Neuronal stem cell (in vitro differentiated cells): Measurements from ENCODE around the gene VOPP1.
A peak's percentile ranks its signal among the peaks of the same experiment; 100 is the strongest.

Experiments used
- DNase-seq: peaks from one replicate; pipeline ENCODE4 v3.0.0-alpha.2; 2013; ENCODE audit warnings: low spot score
- H2AFZ ChIP-seq: one replicate; pipeline ENCODE4 v1.6.1; 2013; ENCODE audit warnings: mild to moderate bottlenecking, low read length, inconsistent platforms
- H2AK5ac ChIP-seq: 2 replicates; pipeline ENCODE4 v1.6.1; 2013; ENCODE audit warnings: low read depth, mild to moderate bottlenecking, inconsistent platforms, low read length, moderate library complexity, mixed read lengths
- H2BK120ac ChIP-seq: 2 replicates; pipeline ENCODE4 v1.6.1; 2013; ENCODE audit warnings: low read depth, mild to moderate bottlenecking, inconsistent platforms, low read length, moderate library complexity, mixed read lengths
- H2BK12ac ChIP-seq: one replicate; pipeline ENCODE4 v1.6.1; 2013; ENCODE audit warnings: low read length, inconsistent platforms
- H2BK15ac ChIP-seq: 2 replicates; pipeline ENCODE4 v1.6.1; 2013; ENCODE audit warnings: mild to moderate bottlenecking, low read length, inconsistent platforms, mixed read lengths
- H2BK5ac ChIP-seq: one replicate; pipeline ENCODE4 v1.6.1; 2013; ENCODE audit warnings: inconsistent platforms, mild to moderate bottlenecking, low read length, moderate library complexity
- H3K14ac ChIP-seq: one replicate; pipeline ENCODE4 v1.6.1; 2013; ENCODE audit warnings: low read length, inconsistent platforms
- H3K18ac ChIP-seq: 2 replicates; pipeline ENCODE4 v1.6.1; 2013; ENCODE audit warnings: low read length, inconsistent platforms
- H3K23ac ChIP-seq: 2 replicates; pipeline ENCODE4 v1.6.1; 2013; ENCODE audit warnings: low read depth, mild to moderate bottlenecking, mixed read lengths, low read length, inconsistent platforms; ENCODE audit not compliant: poor library complexity
- H3K27ac ChIP-seq: replicated peaks from 3 replicates; pipeline ENCODE4 v1.5.1; 2013; ENCODE audit warnings: low read length, inconsistent platforms
- H3K27me3 ChIP-seq, 3 experiments: 2 replicates each; pipeline ENCODE4 v1.6.1; 2013; ENCODE audit warnings: low read length in 3 of 3, mild to moderate bottlenecking in 2 of 3, inconsistent platforms in 1 of 3, low read depth in 1 of 3, mixed read lengths in 1 of 3, moderate library complexity in 1 of 3; ENCODE audit not compliant: control insufficient read depth in 3 of 3, insufficient read depth in 3 of 3
- H3K36me3 ChIP-seq, 2 donors: replicated peaks in 1 of 2; 2 replicates each; pipeline ENCODE4 v1.6.1; 2013; ENCODE audit warnings: low read length in 2 of 2; ENCODE audit not compliant: control insufficient read depth in 2 of 2, insufficient read depth in 2 of 2
- H3K4ac ChIP-seq: 2 replicates; pipeline ENCODE4 v1.6.1; 2013; ENCODE audit warnings: inconsistent platforms, mild to moderate bottlenecking, low read length, moderate library complexity
- H3K4me1 ChIP-seq, 2 donors: 1 replicate in 1 of 2; 2 replicates in 1 of 2; pipeline ENCODE4 v1.6.1; 2013; ENCODE audit warnings: low read length in 2 of 2, low read depth in 1 of 2; ENCODE audit not compliant: control insufficient read depth in 2 of 2, insufficient read depth in 1 of 2
- H3K4me2 ChIP-seq: one replicate; pipeline ENCODE4 v1.6.1; 2013; ENCODE audit warnings: mild to moderate bottlenecking, low read length, inconsistent platforms; ENCODE audit not compliant: insufficient read depth, poor library complexity, severe bottlenecking
- H3K4me3 ChIP-seq, 2 donors: 2 replicates each; pipeline ENCODE4 v1.5.1; 2013; ENCODE audit warnings: low read length in 2 of 2, mild to moderate bottlenecking in 2 of 2, inconsistent platforms in 1 of 2, moderate library complexity in 1 of 2
- H3K79me1 ChIP-seq: one replicate; pipeline ENCODE4 v1.6.1; 2013; ENCODE audit warnings: low read depth, mild to moderate bottlenecking, inconsistent platforms, low read length, moderate library complexity
- H3K9ac ChIP-seq: one replicate; pipeline ENCODE4 v1.6.1; 2013; ENCODE audit warnings: mild to moderate bottlenecking, low read depth, low read length, inconsistent platforms; ENCODE audit not compliant: poor library complexity
- H3K9me3 ChIP-seq, 2 donors: replicated peaks in 1 of 2; 2 replicates each; pipeline versions ENCODE3 to v1.6.1; 2013; ENCODE audit warnings: low read length in 2 of 2, mild to moderate bottlenecking in 2 of 2, inconsistent platforms in 1 of 2, low read depth in 1 of 2, mixed read lengths in 1 of 2, moderate library complexity in 1 of 2; ENCODE audit not compliant: control insufficient read depth in 2 of 2, insufficient read depth in 1 of 2
- H4K8ac ChIP-seq: one replicate; pipeline ENCODE4 v1.6.1; 2013; ENCODE audit warnings: low read depth, mild to moderate bottlenecking, inconsistent platforms, low read length, moderate library complexity
- H4K91ac ChIP-seq: one replicate; pipeline ENCODE4 v1.6.1; 2013; ENCODE audit warnings: low read length, low read depth, mild to moderate bottlenecking, inconsistent platforms; ENCODE audit not compliant: poor library complexity
- WGBS, 2 donors: extraction: QIAGEN DNeasy Blood & Tissue Kit; methylation state at CpG; one replicate each; pipeline ENCODE4 v1.1.7; 2013; ENCODE audit warnings: missing lambda C conversion rate in 2 of 2, mixed read lengths in 1 of 2; ENCODE audit not compliant: insufficient read length in 2 of 2, insufficient replicate concordance in 1 of 2; ENCODE audit errors: extremely low coverage in 2 of 2; 5-methylcytosine and 5-hydroxymethylcytosine counted together

VOPP1 gene

DNA sequence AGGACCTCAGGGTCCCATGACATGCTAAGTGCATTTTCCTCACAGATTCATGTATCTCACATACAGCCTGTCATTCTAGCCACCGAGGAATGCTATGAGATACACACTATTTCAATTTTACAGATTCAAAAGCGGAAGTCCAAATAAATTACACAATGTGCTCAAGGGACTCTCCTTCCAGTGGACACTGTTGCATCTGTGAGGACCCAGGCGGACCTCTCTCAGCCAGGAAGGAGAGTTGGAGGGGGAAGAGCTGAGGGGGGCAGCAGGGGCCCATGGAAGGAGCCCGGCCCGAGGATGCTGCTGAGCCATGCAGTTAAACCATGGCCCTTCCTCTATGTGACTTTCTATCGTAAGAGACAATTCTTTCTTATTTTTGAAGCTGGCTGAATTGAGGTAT, 93.6 kb downstream of the VOPP1 start:
- Histone ChIP-seq H3K4me2 (no peak overlapping the region), H2AK5ac (no peak overlapping the region), H3K27ac (no peak overlapping the region), H3K14ac (no peak overlapping the region), H3K9ac (no peak overlapping the region), H3K4me1 (peaks cover 0 to 9% of the 10 kb centered on the region in 2 donors), H3K9me3 (no peaks in the 10 kb centered on the region), H3K4ac (no peak overlapping the region), H3K36me3 (peaks cover 3 to 22% of the 10 kb centered on the region in 2 donors), H4K91ac (no peak overlapping the region), H2BK120ac (no peak overlapping the region), H3K23ac (no peak overlapping the region), H3K27me3 (no peaks in the 10 kb centered on the region), H3K4me3 (no peak overlapping the region), H2BK15ac (no peak overlapping the region), H2BK5ac (no peak overlapping the region), H2BK12ac (no peak overlapping the region), H3K18ac (no peak overlapping the region), H4K8ac (no peak overlapping the region), H2AFZ (no peak overlapping the region), H3K79me1 (peaks cover 12% of the 10 kb centered on the region)
- no peak for DNase-seq
- WGBS, 2 donors, result no CpG with 5 or more reads among the region's 6 CpGs

DNA sequence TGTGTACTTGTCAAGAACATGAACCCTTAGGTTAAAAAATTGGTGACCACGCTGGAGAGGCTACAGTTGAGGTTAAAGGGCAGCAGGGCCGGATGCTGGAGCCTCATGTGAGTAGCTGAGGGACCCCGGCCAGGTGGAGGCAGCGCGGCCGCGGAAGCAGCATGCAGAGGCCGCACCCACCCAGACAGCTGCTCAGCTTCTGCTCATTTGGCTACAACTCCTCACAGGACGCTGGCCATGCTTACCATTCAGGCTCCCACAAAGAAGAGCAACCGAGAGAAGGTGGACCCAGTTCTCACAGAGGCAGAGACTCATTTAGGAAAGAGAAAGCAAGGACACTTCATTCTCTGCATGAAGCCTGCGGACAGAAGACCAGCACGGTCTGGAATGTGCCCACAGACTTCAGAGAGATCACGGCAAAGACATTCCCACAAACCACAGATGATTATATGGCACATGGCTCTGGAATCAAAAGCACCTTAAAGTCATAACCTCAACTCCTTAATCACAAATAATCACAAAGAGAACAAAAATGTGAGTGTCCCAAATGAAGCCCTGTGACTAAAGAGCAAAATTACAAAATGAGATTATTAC, 94.4 kb downstream of the VOPP1 start:
- Histone ChIP-seq H2AK5ac (no peak overlapping the region), H3K4ac (no peak overlapping the region), H3K27ac (no peak overlapping the region), H3K36me3 (peaks cover 3 to 25% of the 10 kb centered on the region in 2 donors), H3K4me1 (peaks cover 0 to 5% of the 10 kb centered on the region in 2 donors), H4K91ac (no peak overlapping the region), H3K79me1 (peaks cover 14% of the 10 kb centered on the region), H3K14ac (no peak overlapping the region), H2BK120ac (no peak overlapping the region), H3K4me3 (no peak overlapping the region), H2BK5ac (no peak overlapping the region), H3K23ac (no peak overlapping the region), H3K27me3 (no peaks in the 10 kb centered on the region), H4K8ac (no peak overlapping the region), H2BK15ac (no peak overlapping the region), H3K9me3 (no peaks in the 10 kb centered on the region), H3K18ac (no peak overlapping the region), H2AFZ (no peak overlapping the region), H3K9ac (no peak overlapping the region), H3K4me2 (no peak overlapping the region), H2BK12ac (no peak overlapping the region)
- no peak for DNase-seq
- WGBS, 2 donors, result no CpG with 5 or more reads among the region's 13 CpGs

DNA sequence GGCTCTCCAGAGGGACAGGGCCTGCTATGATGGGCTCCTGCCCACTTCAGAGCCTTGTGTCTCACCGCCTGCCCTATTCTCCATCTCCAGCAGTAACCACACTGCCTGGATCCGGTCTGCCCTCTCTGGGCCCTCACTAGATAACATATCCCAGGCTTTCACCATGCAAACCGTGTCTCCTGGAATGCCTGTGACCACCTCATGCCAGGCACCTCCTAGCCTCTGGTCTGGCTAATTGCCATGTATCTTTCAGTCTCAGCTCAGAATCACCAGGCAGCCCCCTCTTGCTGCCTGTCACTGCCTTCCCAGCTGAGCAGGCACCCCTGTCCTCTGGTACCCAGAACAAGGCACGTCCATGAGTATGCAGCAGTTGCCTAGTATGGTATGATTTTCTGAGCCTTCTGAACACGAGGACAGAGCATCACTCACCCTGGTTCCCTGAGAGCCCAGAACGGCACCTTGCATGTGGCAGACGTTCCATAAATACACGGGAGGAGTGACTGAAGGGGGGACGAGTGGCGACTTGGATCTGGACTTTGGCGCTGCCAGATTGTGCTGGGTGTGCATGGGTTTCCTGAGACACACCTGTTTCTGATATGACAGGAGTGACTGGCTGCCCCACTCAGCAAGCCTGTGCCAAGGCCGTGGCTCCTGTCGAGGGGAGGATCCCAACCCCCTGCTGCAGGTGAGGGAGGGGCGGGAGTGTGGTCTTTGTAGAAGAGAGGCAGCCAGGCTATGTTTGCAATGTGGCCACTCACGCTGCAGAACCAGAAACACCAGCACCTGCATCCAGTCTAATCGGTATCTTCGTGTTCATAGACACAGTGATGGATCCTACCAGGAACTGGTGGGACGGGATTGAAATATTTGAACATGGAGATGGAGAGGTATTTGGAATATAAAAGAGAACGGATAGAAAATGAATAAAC, 95.2 kb downstream of the VOPP1 start:
- Histone ChIP-seq H2BK15ac (no peak overlapping the region), H3K9ac (peak overlapping the region; percentile 63), H2BK12ac (no peak overlapping the region), H3K23ac (peak overlapping the region; percentile 81), H2AK5ac (peak overlapping the region; percentile 14), H3K14ac (peak overlapping the region; percentile 82), H3K4ac (no peak overlapping the region), H3K27me3 (no peaks in the 10 kb centered on the region), H4K91ac (no peak overlapping the region), H3K4me1 (peaks cover 0 to 5% of the 10 kb centered on the region in 2 donors), H2AFZ (no peak overlapping the region), H2BK5ac (no peak overlapping the region), H3K27ac (no peak overlapping the region), H3K18ac (peak overlapping the region; percentile 60), H3K36me3 (peaks cover 3 to 24% of the 10 kb centered on the region in 2 donors), H3K79me1 (peaks cover 14% of the 10 kb centered on the region), H3K4me2 (no peak overlapping the region), H3K4me3 (no peak overlapping the region), H3K9me3 (no peaks in the 10 kb centered on the region), H2BK120ac (no peak overlapping the region), H4K8ac (no peak overlapping the region)
- DNase-seq, result no peak
- WGBS, 2 donors, result 100% methylated on average over 1 of the region's 19 CpGs; no CpG with 5 or more reads in 1 of the 2 donors
